HuH-7.5 (cell line): ENCODE measurements around the gene GPR89B.
"Not testable (repeated sequence)": the region's sequence is repeated elsewhere in the genome, so short reads cannot be mapped to it uniquely, and the experiment has no call there.

Experiments
- DNase-seq: peaks from one replicate; pipeline ENCODE4 v3.0.0; 2011; ENCODE audit warnings: low spot score

The GPR89B gene

DNA sequence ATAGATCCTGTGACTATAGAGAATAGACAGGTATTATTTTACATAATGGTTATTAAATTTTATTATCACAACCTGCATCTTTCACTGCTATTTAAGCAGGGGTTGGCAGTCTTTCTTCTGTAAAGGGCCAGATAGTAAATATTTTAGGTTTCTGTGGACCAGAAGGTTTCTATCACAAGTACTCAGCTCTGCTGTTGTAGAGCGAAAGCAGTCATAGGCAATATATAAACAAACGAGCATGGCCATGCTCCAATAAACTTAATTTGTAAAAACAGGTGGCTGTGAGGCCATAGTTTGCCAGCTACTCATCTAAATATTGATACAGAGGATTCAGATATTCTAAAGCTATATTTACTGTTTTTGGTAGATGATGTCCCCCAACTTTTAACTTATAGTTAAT is 12.2 kb downstream of the GPR89B start:
- DNase-seq: not testable (repeated sequence)

DNA sequence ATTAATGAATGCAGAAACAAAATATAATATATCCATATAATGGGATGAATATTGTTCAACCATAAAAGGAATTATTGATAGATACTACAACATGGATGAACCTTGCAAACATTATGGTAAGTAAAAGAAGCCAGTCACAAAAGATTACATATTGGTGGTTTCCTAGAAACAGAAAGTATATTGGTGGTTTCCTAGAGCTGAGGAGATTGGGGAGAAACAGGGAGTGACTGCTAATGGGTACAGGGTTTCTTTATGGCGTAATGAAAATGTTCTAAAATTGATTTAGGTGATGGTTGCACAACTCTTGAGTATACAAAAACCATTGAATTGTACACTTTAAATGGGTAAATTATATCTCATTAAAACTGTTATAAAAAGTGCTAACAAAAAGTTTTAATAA is 14.3 kb downstream of the GPR89B start:
- DNase-seq: not testable (repeated sequence)

DNA sequence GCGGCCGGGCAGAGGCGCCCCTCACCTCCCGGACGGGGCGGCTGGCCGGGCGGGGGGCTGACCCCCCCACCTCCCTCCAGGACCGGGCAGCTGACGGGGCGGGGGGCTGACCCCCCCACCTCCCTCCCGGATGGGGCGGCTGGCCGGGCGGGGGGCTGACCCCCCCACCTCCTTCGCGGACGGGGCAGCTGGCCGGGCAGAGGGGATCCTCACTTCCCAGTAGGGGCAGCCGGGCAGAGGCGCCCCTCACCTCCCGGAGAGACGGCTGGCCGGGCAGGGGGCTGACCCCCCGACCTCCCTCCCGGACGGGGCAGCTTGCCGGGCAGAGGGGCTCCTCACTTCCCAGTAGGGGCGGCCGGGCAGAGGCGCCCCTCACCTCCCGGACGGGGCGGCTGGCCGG is 21.3 kb downstream of the GPR89B start:
- DNase-seq: not testable (repeated sequence)

DNA sequence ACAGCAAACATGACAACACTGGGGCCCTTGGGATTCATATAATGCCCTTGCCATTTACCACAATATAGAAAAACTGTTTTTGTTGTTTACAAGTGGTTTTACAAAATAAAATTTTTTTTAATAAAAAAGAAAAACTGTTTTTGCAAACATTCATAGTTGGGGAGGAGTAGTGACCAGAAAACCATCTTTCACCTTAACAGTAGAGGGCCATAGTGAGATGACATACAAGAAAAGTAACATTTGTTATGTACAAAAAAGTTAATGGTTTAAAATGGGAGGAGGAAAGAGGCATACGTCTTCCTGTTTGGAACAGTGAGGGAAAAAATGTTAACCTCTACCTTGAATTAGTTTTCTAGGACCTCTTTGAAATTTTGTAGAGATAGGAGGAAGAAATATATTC is 30.7 kb downstream of the GPR89B start:
- not testable (repeated sequence) for DNase-seq

DNA sequence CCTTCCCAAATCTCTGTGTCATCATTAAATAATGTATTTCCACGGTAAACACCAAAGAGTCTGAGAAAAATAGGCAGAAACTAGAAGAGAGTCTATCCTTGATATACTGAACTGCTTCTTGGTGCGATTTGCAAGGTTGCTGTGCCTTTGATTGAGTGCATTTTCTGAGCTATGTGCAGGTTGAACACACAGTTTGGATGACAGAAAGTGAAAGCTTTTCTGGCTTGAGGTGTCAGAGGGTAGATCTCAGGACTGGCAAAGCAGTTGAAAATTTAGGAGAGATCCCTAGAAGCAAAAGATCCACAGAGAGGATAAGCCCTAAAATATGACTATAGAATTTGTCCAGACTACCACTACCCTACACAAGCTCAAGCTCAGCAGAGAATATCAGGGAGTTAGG is 31.5 kb downstream of the GPR89B start:
- not testable (repeated sequence) for DNase-seq

DNA sequence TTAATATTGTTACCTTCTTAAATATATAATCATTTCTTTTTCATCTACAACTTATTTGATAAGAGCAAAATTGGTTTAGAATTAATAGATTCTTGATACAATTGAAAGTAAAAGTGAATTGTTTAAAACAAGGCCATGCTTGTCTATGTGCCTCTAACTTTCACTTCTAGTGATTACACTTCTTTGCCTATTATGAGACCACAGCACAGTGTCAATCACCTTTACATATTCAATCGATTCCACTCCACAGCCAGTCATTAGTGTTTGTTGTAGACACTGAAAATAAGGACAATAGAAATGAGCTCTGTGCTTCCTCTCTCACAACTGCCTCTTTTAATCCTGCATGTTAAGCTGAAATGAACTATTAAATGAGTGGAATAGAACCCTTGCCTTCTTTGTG is 36.4 kb downstream of the GPR89B start:
- not testable (repeated sequence) for DNase-seq

DNA sequence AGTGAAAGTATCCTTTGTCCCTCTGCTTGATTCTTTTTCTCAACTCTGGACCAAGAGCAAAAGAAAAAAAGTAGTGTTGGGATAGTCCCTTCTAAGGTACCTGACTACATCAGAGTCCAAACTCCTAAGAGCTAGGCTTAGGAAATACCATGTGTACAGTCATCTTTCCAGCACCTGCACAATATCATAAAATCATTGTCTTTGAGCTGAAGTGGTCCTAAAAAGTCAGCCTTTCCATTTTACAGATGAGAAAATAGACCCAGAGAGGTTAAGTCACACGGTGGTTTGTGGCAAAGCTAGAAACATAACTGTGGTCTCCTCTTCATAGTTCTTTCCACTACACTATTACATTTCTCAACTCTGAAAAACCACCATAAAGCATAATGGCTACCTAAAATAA is 38.4 kb downstream of the GPR89B start:
- not testable (repeated sequence) for DNase-seq

DNA sequence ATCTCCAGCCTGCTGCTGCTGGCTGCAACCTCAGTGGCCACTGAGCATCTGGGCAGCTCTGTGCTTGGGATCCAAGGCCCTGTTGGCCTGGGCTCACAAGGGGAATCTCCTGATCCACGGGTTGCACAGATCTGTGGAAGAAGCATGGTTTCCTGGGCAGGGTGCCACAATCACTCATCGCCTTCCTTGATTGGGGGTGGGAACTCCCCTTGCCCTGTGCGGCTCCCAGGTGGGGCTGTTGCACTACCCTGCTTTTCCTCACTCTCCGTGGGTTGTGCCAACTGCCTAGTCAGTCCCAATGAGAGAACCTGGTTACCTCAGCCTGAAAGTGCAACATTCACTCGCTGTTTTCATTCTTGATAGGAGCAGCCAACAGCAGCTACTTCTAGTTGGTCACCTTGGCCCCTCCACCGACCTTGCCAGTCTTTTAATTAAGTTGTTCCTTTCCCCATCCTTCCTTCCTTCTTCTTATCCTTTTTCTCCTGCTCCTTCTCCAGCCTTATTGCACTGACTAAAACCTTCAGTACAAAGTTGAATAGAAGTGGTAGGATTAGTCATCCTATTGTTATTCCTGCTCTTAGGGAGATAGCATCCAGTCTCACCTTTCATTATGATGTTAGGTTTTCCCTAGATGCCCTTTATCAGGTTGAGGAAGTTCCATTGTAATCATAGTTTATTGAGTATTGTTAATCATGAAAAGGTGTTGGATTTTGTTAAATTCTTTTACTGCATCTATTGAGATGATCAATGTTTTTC is 50.9 kb downstream of the GPR89B start:
- DNase-seq: not testable (repeated sequence)

DNA sequence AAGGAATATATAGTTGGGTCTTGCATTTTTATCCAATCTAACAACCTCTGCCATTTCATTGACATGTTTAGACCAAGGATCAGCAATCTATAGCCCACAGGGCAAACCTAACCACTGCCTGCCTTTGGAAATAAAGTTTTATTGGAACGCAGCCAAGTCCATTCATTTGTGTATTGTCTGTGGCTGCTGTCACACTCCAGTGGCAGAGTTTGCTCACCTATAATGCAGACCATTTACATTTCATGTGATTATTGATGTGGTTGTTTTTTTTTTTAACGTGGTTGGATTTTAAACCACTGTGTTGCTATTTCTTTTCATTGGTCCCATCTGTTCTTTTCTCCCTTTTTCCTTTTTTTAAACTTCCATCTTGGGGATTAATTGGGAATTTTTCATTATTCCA is 57.2 kb downstream of the GPR89B start:
- DNase-seq: not testable (repeated sequence)

DNA sequence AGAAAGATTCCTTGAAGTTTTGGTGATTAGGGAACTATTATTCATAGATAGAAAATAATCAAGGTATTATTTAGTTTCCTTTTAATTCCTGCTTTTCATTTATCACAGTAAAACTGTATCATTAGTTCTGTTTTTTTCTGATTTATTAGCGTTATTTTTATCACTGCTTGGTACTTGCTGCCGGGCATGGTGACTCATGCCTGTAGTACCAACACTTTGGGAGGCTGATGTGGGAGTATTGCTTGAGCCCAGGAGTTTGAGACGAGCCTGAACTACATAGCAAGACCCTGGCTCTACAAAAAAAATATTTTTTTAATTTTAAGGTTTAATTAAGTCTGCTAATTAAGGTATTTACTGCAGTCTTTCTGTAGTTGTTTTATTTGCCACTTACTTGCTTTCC is 59.7 kb downstream of the GPR89B start:
- not testable (repeated sequence) for DNase-seq

DNA sequence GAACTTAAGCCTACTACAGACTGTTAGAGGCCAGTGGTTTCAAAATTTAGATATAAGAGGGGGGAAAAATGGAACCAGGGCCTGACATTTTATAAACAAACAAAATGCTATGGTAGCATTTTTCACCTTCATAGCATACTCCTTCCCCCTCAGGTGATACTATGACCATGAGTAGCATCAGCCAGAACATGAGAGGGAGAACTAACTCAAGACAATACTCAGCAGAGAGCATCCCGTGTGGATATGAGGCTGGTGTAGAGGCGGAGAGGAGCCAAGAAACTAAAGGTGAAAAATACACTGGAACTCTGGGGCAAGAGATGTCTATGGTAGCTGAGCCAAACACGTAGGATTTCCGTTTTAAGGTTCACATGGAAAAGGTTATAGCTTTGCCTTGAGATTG is 64.7 kb downstream of the GPR89B start:
- not testable (repeated sequence) for DNase-seq

DNA sequence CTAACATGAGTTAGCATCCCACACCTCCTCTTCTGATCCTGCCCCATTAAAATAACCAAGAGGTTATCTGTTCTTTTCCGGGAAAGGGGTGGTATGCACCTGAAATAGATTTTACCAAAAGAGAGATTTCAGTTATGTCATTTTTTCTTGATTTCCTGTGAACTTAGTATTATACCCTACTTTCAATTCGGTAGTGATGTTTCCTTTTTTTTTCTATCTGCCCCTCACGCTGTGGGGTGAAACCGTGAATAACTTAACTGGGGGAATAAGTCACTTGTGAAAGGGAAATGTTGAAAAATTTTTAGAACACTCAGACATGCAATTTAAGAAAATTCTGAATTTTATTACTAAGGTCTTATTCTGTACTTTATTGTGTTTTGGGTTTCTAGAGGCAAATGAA is 65.2 kb downstream of the GPR89B start:
- not testable (repeated sequence) for DNase-seq

DNA sequence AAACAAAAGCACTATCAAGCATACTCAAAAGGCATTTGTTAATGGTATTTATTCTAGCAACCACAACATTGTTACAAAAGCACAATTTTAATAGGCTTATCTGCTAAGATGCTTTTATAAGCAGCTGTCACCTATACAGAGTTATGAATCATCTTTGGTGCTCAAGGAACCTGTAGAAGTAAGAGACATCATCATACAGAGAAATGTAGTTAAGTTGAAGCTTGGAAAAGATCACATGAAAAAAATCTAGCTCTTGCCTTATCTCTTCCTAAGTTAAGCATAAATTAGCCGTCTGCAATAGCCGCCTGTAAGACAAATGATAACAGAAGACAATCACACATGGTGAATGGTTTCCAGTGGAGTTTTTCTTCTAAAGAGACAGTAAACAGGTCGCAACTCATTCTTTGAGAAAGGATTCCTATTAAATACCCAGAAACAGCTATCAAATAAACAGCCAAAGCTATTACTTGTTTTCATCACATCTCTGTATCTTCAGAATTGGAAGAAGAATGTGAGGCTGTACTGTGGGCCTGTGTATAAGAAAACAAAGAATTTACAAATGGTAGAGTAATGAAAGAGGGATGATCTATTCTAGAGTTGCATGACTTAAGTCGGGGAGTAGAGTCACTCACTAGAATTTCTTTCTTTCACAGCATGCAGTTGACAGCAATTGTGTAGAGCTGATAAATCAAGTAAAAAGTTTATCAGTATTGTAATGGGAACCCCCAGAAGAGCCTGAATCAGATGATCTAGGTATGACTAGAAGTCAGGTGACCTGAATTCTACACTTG is 65.8 kb downstream of the GPR89B start:
- DNase-seq: not testable (repeated sequence)

DNA sequence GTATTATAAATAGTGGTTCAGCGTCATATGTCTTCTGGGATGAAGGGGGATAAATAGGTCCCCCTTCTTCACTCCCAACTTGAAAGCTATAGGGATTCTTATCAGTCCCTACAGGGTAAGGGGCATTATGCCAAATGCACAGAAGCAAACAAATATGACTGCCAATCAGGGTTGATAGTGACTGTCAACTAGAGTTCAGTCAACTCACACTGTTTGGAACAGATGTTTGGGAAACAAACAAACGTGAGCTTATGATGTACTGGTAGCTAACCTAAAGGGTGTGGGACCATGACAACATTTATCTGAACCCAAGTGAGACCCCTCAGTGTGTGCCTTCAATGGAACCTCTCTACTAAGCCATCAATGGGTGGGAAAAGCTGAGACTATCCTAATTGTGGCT is 67.9 kb downstream of the GPR89B start:
- DNase-seq: not testable (repeated sequence)

DNA sequence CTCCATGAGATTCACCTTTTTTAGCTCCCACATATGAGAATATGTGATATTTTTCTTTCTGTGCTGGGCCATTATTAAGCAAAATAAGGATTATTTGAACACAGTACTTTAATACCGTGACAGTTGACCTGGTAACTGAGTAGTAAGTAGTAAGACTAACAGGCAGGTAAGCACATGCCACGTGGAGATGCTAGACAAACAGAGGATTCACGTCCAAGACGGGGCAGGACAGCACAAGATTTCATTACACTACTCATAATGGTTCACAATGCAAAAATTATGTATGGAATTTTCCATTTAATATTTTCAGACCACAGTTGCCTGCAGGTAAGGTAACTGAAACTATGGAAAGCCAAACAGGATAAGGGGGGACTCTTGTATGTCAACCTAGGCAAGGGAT is 79.5 kb downstream of the GPR89B start:
- not testable (repeated sequence) for DNase-seq

DNA sequence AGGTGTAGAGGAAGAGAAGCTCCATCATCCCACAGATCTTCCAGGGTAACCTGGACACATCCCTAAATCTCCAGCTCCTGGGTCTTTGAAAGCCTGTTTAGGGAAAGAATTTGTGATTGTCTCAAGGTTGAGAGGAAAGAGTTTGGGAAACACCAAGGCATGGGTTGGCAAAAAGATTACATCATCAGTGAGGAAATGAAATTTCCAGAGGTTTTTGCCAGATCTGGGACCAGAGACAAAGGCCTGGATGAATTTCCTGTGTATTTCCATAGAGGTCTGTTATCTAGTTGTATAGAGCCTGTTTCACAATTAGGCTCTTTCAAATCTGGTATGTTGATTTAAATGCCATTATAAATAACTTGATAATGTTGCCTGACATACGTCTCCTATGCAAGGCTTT is 82.3 kb downstream of the GPR89B start:
- DNase-seq: no peak

DNA sequence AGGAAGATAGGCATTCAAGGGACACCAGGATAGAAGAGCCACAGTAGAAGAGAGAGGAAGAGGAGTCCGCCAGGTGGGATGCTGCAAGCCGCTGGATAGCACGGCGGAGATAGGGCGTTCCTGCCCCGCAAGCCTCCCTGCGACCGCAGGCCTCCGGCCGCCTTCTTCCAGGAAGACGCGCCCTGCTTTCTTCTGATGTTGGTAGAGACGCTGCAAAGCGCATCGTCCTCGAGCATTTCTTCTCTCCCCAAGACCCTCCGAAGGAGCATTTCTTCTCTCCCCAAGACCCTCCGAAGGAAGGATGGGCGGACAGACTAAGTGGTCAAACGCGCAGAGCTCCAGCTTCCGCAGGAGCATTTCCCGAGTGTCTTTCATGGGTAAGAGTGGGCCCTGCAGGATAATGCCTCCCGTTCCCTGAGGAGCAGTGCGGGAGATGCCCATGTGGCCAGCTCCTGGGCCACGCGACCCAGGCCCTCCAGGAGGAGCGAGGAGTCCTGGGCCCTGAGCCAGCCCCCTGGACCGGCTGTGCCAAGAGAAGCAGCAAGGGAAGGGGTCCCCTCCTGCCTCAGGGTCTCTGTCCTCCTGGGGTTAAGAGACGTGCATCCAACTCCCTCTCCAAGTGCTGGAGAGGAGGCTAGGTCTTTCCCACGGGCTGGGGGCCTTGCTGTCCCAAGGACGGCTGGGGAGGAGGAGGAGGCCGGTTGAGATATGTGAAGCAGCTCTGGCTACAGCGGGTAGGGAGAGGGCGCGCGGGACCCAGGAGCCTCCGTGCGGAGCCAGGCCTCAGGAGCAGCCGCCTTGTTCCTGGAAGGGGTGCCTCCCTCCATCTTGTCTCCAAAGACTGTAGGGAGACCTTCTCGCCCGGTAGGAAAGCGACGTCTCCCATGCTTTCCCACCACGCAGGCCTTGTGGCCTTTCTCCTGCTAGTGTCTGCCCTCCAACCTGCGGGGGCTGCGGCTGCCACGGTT is 85.2 kb downstream of the GPR89B start:
- not testable (repeated sequence) for DNase-seq

DNA sequence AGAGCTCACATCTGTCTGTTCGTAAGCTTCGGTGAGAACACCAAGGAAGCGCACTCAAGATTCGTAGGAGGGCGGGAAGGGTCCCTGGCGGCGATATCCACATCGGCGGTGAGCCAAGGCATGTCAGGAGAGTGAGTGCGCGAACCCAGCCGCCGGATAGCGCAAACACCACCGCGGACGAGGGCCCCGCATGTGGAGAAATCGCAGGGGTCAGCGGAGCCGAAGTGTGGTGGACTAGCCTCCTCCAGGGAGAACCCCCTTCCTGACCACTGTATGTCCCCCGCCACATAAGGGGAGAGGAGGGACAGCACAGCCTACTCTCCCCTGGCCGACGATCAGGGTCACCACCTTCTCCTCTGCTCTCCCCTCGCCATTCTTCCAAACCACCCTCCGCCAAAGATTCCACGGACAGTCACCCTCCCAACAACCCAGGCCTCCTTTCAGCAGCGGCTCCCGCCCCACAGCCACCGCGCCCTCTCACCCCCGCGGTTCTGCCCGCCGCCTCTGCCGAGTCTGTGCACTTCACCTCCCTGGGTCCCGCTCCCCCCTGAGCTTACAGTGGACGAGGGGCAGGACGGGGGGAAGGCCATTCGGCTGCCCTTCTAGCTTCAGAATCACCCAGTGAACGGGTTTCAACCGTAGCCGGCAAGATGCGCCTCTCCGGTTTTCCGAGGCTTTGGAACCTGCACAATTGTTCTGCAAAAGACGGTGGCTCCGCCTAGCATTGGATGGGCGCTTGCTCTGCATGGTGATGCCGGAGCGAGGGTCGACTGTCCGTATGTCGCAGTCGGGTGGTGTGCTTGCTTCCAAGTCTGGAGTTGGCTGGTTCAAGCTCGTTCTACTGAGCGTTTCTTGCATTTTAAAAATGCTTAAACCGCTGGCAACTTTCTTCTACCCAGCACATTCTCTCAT is 86.3 kb downstream of the GPR89B start:
- not testable (repeated sequence) for DNase-seq

DNA sequence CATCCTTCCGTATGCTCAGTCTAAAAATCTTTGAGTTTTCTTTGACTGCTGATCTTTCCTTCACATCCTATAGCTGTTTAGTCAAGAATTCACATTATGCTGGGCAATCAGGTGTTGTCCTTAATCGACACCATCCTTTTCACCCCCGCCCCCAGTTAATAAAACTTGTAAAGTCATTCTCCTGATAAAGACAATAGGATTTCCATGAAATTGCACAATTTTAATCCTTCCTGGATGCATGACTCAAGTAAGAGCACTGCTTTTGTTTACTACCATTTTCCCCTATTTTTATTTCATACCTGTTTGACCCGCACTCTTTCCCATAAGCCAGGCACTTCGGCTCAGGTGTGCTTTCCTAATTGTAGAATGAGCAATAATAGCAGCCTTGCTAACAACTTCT is 96.7 kb downstream of the GPR89B start:
- DNase-seq: not testable (repeated sequence)

DNA sequence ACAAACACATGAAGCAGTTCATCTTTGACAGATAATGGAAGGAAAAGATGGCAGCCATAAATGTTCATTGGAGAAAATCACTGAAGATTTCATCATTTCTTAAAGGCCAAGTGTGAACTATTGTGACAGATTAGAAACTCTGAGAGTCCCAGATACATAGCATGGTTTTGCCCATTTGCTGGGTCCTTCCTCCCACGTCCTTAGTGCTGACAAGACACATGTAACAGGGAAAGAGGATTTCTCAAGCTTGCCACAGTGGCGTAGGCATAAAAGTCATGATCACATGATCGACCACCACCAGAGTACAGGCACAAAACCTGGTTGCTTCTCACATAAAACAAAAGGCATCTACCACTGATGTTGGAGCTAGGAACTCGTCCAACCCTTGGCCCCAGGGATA is 98.8 kb downstream of the GPR89B start:
- DNase-seq: not testable (repeated sequence)

DNA sequence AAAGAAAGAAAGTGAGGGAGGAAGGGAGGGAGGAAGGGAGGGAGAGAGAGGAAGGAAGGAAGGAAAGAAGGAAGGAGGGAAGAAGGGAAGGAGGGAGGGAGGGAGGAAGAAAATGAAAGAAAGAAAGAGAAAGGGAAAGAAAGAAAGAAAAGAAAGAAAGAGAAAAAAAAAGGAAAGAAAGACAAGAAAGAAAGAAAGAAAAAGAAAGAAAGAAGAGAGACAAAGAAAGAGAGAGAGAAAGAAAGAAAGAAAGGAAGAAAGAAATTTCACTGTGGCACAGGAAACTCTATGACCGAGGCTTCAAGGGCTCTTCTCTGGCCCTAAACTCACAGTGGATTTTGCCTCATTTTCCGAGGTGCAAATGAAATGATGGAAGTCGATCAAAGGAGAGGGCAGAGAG is 104.0 kb downstream of the GPR89B start:
- not testable (repeated sequence) for DNase-seq
